Peyer's patch (tissue), 4 donors: Measurements from ENCODE around the gene TNPO2.

Source experiments
- POLR2A ChIP-seq, 2 donors: fragments of 450-650 bp; IDR thresholded peaks; one replicate each; pipeline ENCODE4 v1.5.1; 2017; ENCODE audit warnings: antibody characterized with exemption in 2 of 2, mild to moderate bottlenecking in 2 of 2, moderate library complexity in 2 of 2
- TF ChIP-seq, protein P1 (sequence below), 6 experiments: fragments of 450-650 bp in 4 of 6; fragments of 200-600 bp in 2 of 6; sonication (generic) in 1 of 6; IDR thresholded peaks; one replicate each; pipeline ENCODE4 v1.5.1; 2017 to 2019; ENCODE audit warnings: antibody characterized with exemption in 6 of 6, mild to moderate bottlenecking in 3 of 6, moderate library complexity in 1 of 6

DNA sequence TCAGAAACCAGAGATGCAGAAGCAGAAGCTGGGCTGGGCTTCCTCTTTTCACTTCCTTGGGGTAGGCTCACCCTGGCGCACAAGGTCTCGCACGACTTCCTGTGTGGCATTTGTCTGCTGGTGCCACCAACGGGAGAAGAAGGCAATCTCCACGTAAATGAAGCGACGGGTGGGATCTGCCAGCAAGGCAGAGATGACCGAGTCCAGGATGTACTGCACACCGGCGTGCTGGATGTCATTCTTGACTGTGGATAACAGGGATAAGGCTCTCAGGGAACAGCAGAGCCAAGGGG is 58.5 kb downstream of the TNPO2 start:
- TF ChIP-seq, protein P1, sequence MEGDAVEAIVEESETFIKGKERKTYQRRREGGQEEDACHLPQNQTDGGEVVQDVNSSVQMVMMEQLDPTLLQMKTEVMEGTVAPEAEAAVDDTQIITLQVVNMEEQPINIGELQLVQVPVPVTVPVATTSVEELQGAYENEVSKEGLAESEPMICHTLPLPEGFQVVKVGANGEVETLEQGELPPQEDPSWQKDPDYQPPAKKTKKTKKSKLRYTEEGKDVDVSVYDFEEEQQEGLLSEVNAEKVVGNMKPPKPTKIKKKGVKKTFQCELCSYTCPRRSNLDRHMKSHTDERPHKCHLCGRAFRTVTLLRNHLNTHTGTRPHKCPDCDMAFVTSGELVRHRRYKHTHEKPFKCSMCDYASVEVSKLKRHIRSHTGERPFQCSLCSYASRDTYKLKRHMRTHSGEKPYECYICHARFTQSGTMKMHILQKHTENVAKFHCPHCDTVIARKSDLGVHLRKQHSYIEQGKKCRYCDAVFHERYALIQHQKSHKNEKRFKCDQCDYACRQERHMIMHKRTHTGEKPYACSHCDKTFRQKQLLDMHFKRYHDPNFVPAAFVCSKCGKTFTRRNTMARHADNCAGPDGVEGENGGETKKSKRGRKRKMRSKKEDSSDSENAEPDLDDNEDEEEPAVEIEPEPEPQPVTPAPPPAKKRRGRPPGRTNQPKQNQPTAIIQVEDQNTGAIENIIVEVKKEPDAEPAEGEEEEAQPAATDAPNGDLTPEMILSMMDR (IDR thresholded peaks at IDR 0.05) = no peak
- no peak for TF ChIP-seq POLR2A (IDR thresholded peaks at IDR 0.05)
